GM13977 (cell line): ENCODE measurements around the gene FFAR2.

ENCODE experiments used
- DNase-seq: peaks from one replicate; pipeline ENCODE4 v3.0.0; 2012; ENCODE audit warnings: low spot score
- in situ Hi-C: fragments of 300-500 bp; cut with MboI; formaldehyde crosslinking; loops from one replicate; pipeline ENCODE4 v1.12.0; 2022; ENCODE audit warnings: low sequenced_read_pairs, low pct_unique_long_range_greater_than_20kb, mixed read lengths, inconsistent platforms; ENCODE audit not compliant: unreplicated experiment
- TF ChIP-seq, protein P1 (sequence below): IDR thresholded peaks from 2 replicates; pipeline ENCODE4 v1.5.1; 2012; ENCODE audit warnings: mild to moderate bottlenecking, control low read depth; ENCODE audit not compliant: insufficient read depth; ENCODE audit errors: extremely low read depth, missing control alignments

FFAR2 gene

GRCh38 chr19:35403116-35403760 lies 44.8 kb upstream of the FFAR2 start:
- in situ Hi-C loops: no loop called here
- no peak for DNase-seq
- TF ChIP-seq, protein P1, sequence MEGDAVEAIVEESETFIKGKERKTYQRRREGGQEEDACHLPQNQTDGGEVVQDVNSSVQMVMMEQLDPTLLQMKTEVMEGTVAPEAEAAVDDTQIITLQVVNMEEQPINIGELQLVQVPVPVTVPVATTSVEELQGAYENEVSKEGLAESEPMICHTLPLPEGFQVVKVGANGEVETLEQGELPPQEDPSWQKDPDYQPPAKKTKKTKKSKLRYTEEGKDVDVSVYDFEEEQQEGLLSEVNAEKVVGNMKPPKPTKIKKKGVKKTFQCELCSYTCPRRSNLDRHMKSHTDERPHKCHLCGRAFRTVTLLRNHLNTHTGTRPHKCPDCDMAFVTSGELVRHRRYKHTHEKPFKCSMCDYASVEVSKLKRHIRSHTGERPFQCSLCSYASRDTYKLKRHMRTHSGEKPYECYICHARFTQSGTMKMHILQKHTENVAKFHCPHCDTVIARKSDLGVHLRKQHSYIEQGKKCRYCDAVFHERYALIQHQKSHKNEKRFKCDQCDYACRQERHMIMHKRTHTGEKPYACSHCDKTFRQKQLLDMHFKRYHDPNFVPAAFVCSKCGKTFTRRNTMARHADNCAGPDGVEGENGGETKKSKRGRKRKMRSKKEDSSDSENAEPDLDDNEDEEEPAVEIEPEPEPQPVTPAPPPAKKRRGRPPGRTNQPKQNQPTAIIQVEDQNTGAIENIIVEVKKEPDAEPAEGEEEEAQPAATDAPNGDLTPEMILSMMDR: no peak

DNA sequence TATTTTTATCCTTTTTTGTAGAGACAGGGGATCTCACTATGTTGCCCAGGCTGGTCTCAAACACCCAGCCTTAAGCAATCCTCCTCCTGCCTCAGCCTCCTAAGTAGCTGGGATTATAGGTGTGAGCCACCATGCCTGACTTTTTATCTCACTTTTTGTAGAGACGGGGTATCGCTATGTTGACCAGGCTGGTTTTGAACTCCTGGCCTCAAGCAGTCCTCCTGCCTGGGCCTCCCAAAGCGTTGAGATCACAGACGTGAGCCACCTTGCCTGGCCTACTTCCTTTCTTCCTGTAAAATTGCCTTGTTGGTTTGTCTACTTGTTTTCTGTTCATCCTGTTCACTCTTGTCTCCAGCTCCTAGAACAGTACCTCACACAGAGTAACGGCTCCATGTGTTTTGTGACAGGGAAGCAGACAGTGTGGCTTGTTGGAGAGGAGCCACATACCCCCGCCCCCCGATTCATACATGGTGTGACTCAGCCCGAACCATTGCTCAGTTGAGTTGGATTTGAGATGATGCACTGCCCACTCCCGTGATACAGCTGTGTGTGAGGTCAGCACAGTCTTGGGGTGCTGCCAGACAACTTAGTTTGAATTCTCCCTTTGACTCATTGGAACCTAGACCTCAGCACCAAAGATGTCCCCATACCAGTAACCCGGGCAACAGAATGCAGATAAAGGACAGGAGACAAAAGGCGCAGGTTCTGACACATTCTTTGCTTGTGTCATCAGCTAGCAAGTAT lies 43.0 kb upstream of the FFAR2 start:
- DNase-seq: peak; percentile 85
- TF ChIP-seq, protein P1: no peak
- in situ Hi-C loops: no loop called here

- no peak for DNase-seq
- in situ Hi-C loops: no loop called here
- TF ChIP-seq, protein P1: no peak
These were observed 40.4 kb upstream of the FFAR2 start for GRCh38 chr19:35407619-35408018.

DNA sequence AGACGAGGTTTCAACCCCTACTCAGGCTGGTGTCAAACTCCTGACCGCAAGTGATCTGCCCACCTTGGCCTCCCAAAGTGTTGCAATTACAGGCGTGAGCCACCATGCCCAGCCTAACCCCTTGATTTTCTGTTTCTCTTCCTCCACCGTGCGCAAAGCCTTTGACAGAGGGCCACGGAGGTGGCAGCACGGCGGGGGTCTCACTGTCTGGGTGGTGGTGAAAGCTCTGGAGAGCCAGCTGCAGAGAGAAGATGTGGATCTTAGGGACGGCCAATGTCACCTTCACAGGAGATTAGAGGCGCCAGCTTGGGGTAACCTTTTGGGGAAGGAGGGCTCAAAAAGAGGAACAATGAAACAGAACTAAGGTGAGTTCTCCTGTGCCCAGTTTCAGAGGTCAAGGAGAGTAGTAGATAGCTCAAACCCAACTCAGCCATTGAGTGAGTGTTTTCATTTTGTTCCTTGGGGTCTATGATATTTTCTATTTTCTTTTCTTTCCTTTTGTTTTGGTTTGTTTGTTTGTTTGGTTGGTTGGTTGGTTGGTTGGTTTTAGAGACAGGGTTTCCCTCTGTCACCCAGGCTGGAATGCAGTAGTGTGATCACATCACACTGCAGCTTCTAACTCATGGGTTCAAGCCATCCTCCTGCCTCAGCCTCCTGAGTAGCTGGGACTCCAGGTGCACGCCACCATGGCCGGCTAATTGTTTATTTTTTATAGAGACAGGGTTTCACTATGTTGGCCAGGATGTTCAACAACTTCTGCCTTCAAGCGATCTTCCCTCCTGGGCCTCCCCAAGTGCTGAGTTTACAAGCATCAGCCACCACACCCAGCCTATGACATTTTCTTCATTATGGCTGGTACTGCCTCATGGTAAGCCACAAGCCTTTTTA lies 39.5 kb upstream of the FFAR2 start:
- TF ChIP-seq, protein P1: no peak
- in situ Hi-C loops: no loop called here
- DNase-seq: peak; percentile 33

- TF ChIP-seq, protein P1: no peak
- in situ Hi-C loops: no loop called here
- DNase-seq: no peak
These were observed 38.9 kb upstream of the FFAR2 start for GRCh38 chr19:35409191-35409590.

- no peak for DNase-seq
- in situ Hi-C loops: no loop called here
- TF ChIP-seq, protein P1: no peak
These were observed 37.6 kb upstream of the FFAR2 start for GRCh38 chr19:35410487-35410886.
